Endothelial cell (in vitro differentiated cells): ENCODE results near the gene CDKAL1. TPM values are rescaled to one million over a fixed set of nuclear protein-coding genes. Genes with fewer than 3 reads are reported as not detected.

ENCODE experiments used
- DNase-seq: peaks from one replicate; pipeline ENCODE4 v3.0.0; 2021; ENCODE audit warnings: low spot score
- H3K27ac Mint-ChIP-seq: one replicate; pipeline ENCODE4 v1.8.0; 2021; ENCODE audit warnings: mixed read lengths, inconsistent platforms; ENCODE audit not compliant: unreplicated experiment
- H3K27me3 Mint-ChIP-seq: one replicate; pipeline ENCODE4 v1.8.0; 2021; ENCODE audit warnings: mild to moderate bottlenecking, moderate library complexity, mixed read lengths, inconsistent platforms; ENCODE audit not compliant: unreplicated experiment
- H3K36me3 Mint-ChIP-seq: one replicate; pipeline ENCODE4 v1.8.0; 2021; ENCODE audit warnings: mild to moderate bottlenecking, low read depth, mixed read lengths, inconsistent platforms; ENCODE audit not compliant: unreplicated experiment
- H3K4me1 Mint-ChIP-seq: one replicate; pipeline ENCODE4 v1.8.0; 2021; ENCODE audit warnings: mild to moderate bottlenecking, mixed read lengths, inconsistent platforms; ENCODE audit not compliant: unreplicated experiment
- H3K4me3 Mint-ChIP-seq: one replicate; pipeline ENCODE4 v1.8.0; 2021; ENCODE audit warnings: mild to moderate bottlenecking, mixed read lengths, inconsistent platforms; ENCODE audit not compliant: unreplicated experiment
- H3K9me3 Mint-ChIP-seq: one replicate; pipeline ENCODE4 v1.8.0; 2021; ENCODE audit warnings: mixed read lengths, inconsistent platforms; ENCODE audit not compliant: unreplicated experiment
- CTCF ChIP-seq: fragments of 200-600 bp; sonication (generic); IDR thresholded peaks from one replicate; pipeline ENCODE4 v1.5.0; 2021; ENCODE audit warnings: antibody characterized with exemption; ENCODE audit not compliant: unreplicated experiment
- total RNA-seq: library from RNA; stranded (reverse); fragmentation: NEBNext Ultra II Directional; extraction: Animal tissue kit (Norgen Biotek cat#: 25700); gene quantifications from one replicate; pipeline ENCODE4 v1.2.1, GENCODE V29; 2021; ENCODE audit not compliant: unreplicated experiment

The CDKAL1 gene
- total RNA-seq, 1 donor from 2014 or later, result 43.9 TPM

GRCh38 chr6:20915156-20915555 lies 380.9 kb downstream of the CDKAL1 start:
- TF ChIP-seq CTCF, result no peak
- no peaks in the 10 kb centered on the region for H3K4me1 Mint-ChIP-seq
- no peaks in the 10 kb centered on the region for H3K27me3 Mint-ChIP-seq
- H3K9me3 Mint-ChIP-seq, result no peaks in the 10 kb centered on the region
- no peak for DNase-seq
- no peak overlapping the region for H3K27ac Mint-ChIP-seq
- peaks cover 4% of the 10 kb centered on the region for H3K36me3 Mint-ChIP-seq
- H3K4me3 Mint-ChIP-seq, result no peak overlapping the region

- H3K36me3 Mint-ChIP-seq, result peaks cover 4% of the 10 kb centered on the region
- H3K4me1 Mint-ChIP-seq, result no peaks in the 10 kb centered on the region
- no peaks in the 10 kb centered on the region for H3K9me3 Mint-ChIP-seq
Observed at GRCh38 chr6:20915626-20916025, 381.4 kb downstream of the CDKAL1 start.

GRCh38 chr6:20916086-20916485 lies 381.8 kb downstream of the CDKAL1 start:
- Mint-ChIP-seq H3K27me3 (no peaks in the 10 kb centered on the region), H3K4me3 (no peak overlapping the region), H3K36me3 (peaks cover 4% of the 10 kb centered on the region), H3K4me1 (no peaks in the 10 kb centered on the region), H3K27ac (no peak overlapping the region), H3K9me3 (no peaks in the 10 kb centered on the region)
- no peak for TF ChIP-seq CTCF
- DNase-seq, result no peak

More at GRCh38 chr6:20915626-20916025, 381.4 kb downstream of the CDKAL1 start:
- no peak overlapping the region for H3K27ac Mint-ChIP-seq
- no peak overlapping the region for H3K4me3 Mint-ChIP-seq
- DNase-seq, result no peak
- no peak for TF ChIP-seq CTCF
- no peaks in the 10 kb centered on the region for H3K27me3 Mint-ChIP-seq

- no peak for TF ChIP-seq CTCF
- Mint-ChIP-seq H3K4me3 (no peak overlapping the region), H3K9me3 (no peaks in the 10 kb centered on the region), H3K36me3 (peaks cover 4% of the 10 kb centered on the region), H3K27me3 (no peaks in the 10 kb centered on the region), H3K4me1 (no peaks in the 10 kb centered on the region), H3K27ac (no peak overlapping the region)
- no peak for DNase-seq
Observed at GRCh38 chr6:20918868-20919267, 384.6 kb downstream of the CDKAL1 start.

- Mint-ChIP-seq H3K4me3 (no peak overlapping the region), H3K27me3 (no peaks in the 10 kb centered on the region), H3K36me3 (no peaks in the 10 kb centered on the region), H3K27ac (no peak overlapping the region), H3K9me3 (no peaks in the 10 kb centered on the region), H3K4me1 (no peaks in the 10 kb centered on the region)
- TF ChIP-seq CTCF, result no peak
- DNase-seq, result no peak
Observed at GRCh38 chr6:20919677-20920385, 385.6 kb downstream of the CDKAL1 start.
